Activated CD8-positive, alpha-beta memory T cell treated with anti-CD3 and anti-CD28 coated beads, Interleukin-2, amount 50 U/mL, for 24 hours (primary cell): ENCODE results near the gene NBPF1.
"Not testable (repeated sequence)": the region's sequence is repeated elsewhere in the genome, so short reads cannot be mapped to it uniquely, and the experiment has no call there.

ENCODE experiments used
- DNase-seq: peaks from one replicate; pipeline ENCODE4 v3.0.0-alpha.2; 2020; ENCODE audit errors: extremely low read depth

Gene NBPF1

DNA sequence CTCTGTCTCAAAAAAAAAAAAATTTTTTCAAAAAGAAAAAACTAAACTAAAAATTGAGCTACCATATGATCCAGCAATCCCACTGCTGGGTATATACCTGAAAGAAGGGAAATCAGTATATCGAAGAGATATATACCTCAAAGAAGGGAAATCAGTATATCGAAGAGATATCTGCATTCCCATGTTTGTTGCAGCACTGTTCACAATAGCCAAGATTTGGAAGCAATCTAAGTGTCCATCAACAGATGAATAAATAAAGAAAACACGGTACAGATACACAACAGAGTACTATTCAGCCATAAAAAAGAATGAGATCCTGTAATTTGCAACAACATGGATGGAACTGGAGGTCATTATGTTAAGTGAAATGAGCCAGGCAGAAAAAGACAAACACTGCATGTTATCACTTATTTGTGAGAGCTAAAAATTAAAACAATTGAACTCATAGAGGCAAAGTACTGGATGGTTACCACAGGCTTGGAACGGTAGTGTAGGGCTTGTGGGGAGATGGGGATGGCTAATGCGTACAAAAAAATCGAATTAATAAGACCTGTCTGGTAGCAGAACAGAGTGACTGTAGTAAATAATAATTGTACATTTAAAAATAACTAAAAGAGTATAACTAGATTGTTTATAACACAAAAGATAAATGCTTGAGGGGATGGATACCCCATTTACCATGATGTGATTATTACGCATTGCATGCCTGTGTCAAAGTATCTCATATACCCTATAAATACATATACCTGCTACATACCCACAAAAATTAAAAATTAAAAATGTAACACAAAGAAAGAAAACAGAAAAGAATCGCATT lies 28.0 kb upstream of the NBPF1 start:
- DNase-seq: not testable (repeated sequence)

GRCh38 chr1:16639091-16640031 lies 26.0 kb upstream of the NBPF1 start:
- not testable (repeated sequence) for DNase-seq

DNA sequence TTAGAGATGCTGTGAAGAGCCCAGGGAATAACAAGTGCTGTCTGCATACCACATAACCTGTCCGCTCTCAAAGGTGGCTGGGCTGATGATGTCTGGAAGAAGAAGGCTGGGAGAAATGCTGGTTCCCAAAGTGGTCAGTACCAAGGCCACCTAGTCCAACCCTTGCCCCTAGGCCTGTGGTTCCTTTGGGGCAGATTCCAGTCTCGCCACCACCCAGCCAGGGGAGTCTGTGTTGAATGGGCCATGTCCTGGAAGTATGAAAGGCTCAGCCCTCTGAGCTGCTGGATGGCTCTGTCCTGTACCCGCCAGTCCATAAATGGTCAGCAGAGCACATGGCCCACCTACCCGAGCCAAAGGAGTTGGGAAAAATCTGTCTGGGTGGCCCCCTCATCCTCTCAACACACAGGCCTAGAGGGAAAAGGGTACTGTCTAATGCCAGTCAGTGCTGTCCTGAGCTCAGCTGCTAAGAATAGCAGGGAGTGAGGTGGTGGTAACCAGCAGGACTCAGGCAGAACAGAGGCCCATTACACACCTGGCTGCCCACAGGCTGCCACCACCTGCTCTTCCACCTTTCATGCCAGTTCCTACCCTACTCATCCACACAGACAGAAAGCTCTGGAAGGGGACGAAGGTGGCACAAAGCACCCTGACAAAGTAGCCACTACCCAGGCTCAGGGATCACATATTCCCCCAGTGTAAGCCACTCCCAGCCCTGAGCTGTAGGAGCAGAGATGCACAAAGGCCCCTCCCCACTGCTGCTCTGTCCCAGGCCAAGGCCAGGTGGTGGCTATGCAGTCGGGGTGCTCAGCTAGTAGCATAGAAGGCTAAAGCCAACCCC lies 24.8 kb upstream of the NBPF1 start:
- DNase-seq: not testable (repeated sequence)

GRCh38 chr1:16636551-16637195 lies 23.3 kb upstream of the NBPF1 start:
- not testable (repeated sequence) for DNase-seq

DNA sequence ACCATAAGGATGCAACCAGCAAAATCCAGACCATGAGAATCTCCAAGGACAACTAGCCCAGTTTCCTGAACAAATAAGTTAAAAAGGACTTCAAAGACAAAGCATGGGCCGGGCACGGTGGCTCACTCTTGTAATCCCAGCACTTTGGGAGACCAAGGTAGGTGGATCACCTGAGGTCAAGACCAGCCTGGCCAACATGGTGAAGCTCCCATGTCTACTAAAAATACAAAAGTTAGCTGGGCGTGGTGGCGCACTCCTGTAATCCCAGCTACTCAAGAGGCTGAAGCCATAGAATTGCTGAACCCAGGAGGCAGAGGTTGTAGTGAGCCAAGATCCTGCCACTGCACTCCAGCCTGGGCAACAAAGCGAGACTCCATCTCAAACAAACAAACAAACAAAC lies 22.6 kb upstream of the NBPF1 start:
- DNase-seq: not testable (repeated sequence)

DNA sequence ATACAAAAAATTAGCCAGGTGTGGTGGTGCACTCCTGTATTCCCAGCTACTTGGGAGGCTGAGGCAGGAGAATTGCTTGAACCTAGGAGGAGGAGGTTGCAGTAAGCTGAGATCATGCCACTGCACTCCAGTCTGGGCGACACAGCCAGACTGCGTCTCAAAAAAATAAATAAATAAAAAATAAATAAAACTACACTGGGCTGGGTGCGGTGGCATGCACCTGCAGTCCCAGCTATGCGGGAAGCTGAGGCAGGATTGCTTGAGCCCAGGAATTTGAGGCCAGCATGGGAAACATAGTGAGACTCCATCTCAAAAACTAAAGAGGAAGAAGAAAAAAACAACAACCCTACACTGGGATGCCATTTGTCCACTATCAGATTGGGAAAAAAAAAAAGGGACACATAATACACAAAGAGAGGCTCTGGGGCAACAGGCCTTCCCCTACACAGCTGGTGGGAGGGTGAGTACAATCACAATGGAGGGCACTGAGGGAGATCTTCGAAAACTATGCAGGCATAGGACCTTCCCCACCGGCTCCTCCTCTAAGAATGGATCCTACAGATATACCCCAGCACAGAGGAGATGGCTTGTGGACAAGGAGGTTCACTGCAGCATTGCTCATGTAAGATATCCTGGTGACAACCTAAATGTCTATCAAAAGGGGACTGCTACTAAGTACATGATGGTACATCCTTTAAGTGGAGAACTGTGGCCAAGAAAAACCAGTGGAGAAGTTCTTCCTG lies 20.3 kb upstream of the NBPF1 start:
- DNase-seq: not testable (repeated sequence)

- not testable (repeated sequence) for DNase-seq
Measured at GRCh38 chr1:16632044-16632850, 18.9 kb upstream of the NBPF1 start.

DNA sequence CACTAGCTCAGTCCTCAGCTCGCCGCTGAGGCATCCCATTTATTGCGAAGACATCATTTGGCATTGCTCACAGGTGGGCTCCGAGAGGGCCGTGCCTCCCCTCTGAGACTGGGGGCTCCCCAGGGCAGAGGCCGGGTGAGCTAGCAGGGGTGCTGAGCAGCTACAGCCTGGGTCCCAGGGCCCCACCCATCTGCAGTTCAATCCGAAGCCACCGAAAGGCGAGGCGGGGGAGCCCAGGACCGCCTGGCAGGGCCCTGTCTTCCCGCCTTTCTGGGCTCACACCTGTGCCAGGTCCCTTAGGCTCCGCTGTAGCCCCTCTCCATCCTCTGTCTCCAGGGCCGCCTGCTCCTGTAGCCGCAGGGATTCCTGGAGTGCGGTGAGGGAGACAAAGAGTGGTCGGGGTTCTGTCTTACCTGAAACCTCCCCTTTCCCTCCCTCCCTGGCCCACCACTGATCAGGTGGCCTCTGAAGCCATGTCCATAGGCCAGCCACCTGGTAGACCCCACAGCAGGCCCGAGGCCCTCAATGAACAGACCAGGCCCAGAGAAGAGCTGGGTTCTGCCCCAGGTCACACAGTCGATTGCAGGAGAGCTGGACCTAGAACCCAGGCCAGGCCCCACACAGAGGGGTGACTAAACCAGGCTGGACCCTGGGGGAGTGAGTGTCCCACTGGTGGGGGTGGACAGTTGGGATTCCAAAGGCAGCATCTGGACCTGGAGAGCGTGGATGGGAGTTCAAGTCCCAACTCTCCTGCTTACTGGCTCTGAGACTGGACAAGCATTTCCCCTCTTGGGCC lies 18.1 kb upstream of the NBPF1 start:
- DNase-seq: no peak

DNA sequence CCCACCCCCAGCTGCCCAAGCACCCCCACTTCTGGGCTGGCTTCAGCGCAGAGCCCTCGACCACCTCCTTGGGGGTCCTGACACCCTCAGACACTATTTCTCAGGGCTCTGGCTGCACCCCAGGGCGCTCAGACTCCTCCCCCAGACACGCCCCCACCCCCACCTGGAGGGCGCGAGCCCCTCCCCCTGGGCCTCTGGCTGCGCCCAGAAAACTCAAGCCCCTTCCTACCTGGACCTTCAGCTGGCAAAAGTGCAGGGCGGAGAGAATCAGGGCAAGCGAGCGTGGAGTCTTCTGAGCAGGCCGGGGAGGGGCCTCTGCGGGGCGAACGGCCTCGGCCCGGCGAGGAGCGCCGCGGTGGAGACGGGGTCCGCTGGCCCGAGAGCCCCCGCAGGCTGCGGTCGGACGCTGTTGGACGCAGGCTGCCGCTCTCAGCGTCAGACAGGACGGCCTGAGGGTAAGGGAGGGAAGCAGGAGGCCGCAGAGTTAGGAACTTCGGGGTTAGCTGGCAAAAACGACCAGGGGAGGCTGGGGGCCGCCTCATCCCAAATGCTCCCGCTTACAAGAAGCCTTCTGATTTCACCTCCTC lies 17.4 kb upstream of the NBPF1 start:
- DNase-seq: no peak

GRCh38 chr1:16629916-16630530 lies 16.7 kb upstream of the NBPF1 start:
- not testable (repeated sequence) for DNase-seq

DNA sequence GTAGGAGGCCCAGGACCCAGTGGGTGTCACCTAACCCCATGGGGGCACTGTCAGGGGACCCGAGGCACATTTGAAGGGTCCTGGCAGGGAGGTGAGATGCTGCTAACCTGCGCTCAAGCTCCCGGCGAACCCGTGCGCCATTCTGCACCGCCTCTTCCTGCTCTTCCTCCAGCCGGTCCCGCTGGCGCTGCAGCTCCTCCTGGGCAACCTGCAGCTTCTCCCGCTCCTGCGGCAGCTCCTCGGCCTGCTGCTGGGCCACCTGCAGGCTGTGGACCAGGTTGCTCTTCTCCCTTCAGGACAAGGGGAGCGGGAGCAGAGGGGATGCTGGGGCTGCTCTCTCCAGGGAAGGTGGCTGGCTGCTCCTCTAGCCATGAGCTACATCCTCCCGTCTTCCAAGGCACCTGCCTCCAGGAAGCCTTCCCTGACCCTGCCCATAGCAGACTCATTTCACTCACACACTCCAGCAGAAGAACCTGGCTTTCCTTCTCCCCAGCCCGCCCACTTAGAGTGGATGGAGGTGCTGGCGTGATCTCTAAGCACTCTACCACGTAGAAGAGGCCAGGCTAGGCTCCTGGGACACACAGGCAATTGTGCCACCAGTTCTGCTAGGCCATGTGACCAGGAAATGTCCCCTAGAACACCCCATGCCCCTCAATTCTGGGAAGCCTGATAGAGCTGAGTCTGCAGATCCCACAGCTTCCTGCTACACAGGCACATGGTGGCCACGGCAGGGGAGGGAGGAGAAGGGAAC lies 15.2 kb upstream of the NBPF1 start:
- no peak for DNase-seq

GRCh38 chr1:16626409-16626983 lies 13.1 kb upstream of the NBPF1 start:
- DNase-seq: not testable (repeated sequence)

GRCh38 chr1:16625497-16626408 lies 12.4 kb upstream of the NBPF1 start:
- no peak for DNase-seq

- DNase-seq: not testable (repeated sequence)
Measured at GRCh38 chr1:16623812-16624719, 10.7 kb upstream of the NBPF1 start.

DNA sequence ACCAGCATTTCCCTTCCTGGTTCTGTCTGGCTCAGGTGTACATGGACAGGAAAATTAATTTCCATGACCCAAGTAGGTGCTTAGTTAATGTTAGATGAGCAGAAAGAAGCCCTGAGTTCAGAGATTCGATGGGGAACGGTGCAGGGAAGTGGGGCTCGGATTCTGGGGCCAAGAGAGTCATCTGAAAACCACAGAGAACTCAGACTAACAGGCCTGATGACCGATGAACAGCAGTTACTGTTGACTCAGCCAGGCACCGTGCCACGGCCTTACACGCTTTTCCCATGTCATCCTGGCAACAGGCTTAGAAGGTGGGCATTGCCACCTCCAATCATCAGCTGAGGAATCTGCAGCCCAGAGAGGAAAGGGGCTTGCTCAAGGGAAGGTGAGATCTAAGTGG lies 10.0 kb upstream of the NBPF1 start:
- DNase-seq: not testable (repeated sequence)
